ENCODE results near the gene IL1RAPL1.

The IL1RAPL1 gene

DNA sequence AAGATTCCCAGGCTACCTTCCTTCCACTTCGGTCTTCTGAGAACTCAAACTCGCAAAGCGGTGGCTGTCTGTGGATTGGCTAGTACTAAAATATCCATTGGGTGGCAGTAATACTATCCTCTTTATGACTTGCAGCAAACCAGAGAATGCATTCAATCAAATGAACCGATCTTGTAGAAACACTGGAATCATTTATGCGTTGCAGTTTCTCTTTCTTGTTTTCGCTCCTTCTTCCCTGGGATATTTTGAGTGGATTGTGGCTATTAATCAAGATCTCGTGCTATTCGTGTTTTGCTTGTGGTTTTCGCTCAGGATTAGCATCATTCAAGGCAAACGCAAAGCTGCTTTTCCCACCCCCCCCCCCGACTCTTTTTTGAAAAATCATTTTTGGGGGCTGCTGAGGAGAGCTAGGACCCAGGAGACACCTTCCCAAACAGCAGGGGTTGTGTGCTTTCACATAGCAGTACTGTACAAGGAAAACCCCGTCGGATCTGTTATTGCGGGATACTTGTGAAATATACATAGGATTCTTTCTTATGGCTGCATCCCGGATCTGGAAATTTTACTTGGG is at the start of gene IL1RAPL1:
Gene IL1RAPL1, plus strand, starts transcription at position 466 of the 571 bp plus-strand sequence.
- ATAC-seq, result peak; percentile 96
- TF ChIP-seq, protein P1, sequence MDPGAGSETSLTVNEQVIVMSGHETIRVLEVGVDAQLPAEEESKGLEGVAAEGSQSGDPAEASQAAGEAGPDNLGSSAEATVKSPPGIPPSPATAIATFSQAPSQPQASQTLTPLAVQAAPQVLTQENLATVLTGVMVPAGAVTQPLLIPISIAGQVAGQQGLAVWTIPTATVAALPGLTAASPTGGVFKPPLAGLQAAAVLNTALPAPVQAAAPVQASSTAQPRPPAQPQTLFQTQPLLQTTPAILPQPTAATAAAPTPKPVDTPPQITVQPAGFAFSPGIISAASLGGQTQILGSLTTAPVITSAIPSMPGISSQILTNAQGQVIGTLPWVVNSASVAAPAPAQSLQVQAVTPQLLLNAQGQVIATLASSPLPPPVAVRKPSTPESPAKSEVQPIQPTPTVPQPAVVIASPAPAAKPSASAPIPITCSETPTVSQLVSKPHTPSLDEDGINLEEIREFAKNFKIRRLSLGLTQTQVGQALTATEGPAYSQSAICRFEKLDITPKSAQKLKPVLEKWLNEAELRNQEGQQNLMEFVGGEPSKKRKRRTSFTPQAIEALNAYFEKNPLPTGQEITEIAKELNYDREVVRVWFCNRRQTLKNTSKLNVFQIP (CRISPR knock-in tag; IDR thresholded peaks at IDR 0.05; ENCODE audit: borderline replicate concordance, low read depth), result no peak
- TF ChIP-seq ZNF70 (CRISPR knock-in tag; IDR thresholded peaks at IDR 0.05) (no peak), CSDC2 (CRISPR knock-in tag; IDR thresholded peaks at IDR 0.05) (no peak)

DNA sequence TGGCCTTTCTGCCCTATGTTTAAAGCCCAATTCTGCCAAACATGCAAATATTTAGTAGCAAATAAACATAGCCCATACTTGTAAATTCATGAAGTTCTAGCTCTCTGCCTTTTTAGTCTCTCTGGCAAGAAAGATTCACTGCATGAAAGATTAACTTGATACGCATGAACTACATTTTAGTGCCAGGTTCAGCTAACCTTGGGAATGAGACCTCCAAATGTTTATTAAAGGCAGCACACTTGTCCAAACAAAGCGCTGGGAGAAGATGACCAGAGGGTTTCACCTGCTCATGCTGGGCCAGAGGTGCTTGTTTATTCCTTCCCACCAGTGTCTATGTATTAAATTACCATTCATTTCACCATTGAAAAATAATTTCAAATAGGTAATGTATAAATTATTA is 44.5 kb upstream of the IL1RAPL1 start:
- no peak for ATAC-seq
- TF ChIP-seq, protein P1 (CRISPR knock-in tag; IDR thresholded peaks at IDR 0.05; ENCODE audit: borderline replicate concordance, low read depth), result no peak
- TF ChIP-seq, protein P2, sequence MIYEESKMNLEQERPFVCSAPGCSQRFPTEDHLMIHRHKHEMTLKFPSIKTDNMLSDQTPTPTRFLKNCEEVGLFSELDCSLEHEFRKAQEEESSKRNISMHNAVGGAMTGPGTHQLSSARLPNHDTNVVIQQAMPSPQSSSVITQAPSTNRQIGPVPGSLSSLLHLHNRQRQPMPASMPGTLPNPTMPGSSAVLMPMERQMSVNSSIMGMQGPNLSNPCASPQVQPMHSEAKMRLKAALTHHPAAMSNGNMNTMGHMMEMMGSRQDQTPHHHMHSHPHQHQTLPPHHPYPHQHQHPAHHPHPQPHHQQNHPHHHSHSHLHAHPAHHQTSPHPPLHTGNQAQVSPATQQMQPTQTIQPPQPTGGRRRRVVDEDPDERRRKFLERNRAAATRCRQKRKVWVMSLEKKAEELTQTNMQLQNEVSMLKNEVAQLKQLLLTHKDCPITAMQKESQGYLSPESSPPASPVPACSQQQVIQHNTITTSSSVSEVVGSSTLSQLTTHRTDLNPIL (CRISPR knock-in tag; IDR thresholded peaks at IDR 0.05; ENCODE audit: low read depth), result no peak
- TF ChIP-seq SNAI2 (CRISPR knock-in tag; IDR thresholded peaks at IDR 0.05), result no peak
- no peak for TF ChIP-seq BACH2 (CRISPR knock-in tag; IDR thresholded peaks at IDR 0.05; ENCODE audit: borderline replicate concordance)
- no peak for TF ChIP-seq ZNF8 (CRISPR knock-in tag; IDR thresholded peaks at IDR 0.05)
- TF ChIP-seq ZFP30 (CRISPR knock-in tag; IDR thresholded peaks at IDR 0.05), result no peak
- TF ChIP-seq ZFP3 (CRISPR knock-in tag; IDR thresholded peaks at IDR 0.05), result no peak
- no peak for TF ChIP-seq ZNF70 (CRISPR knock-in tag; IDR thresholded peaks at IDR 0.05)
- TF ChIP-seq CSDC2 (CRISPR knock-in tag; IDR thresholded peaks at IDR 0.05), result no peak
- TF ChIP-seq ISL1 (CRISPR knock-in tag; IDR thresholded peaks at IDR 0.05), result no peak
- TF ChIP-seq OSR1 (CRISPR knock-in tag; IDR thresholded peaks at IDR 0.05), result no peak
- no peak for TF ChIP-seq ARNTL (CRISPR knock-in tag; IDR thresholded peaks at IDR 0.05; ENCODE audit: borderline replicate concordance, low read depth)
- TF ChIP-seq TOX (CRISPR knock-in tag; IDR thresholded peaks at IDR 0.05; ENCODE audit: borderline replicate concordance), result no peak
- no peak for TF ChIP-seq ESRRG (CRISPR knock-in tag; IDR thresholded peaks at IDR 0.05)
- no peak for TF ChIP-seq PPARA (CRISPR knock-in tag; IDR thresholded peaks at IDR 0.05; ENCODE audit: borderline replicate concordance)

DNA sequence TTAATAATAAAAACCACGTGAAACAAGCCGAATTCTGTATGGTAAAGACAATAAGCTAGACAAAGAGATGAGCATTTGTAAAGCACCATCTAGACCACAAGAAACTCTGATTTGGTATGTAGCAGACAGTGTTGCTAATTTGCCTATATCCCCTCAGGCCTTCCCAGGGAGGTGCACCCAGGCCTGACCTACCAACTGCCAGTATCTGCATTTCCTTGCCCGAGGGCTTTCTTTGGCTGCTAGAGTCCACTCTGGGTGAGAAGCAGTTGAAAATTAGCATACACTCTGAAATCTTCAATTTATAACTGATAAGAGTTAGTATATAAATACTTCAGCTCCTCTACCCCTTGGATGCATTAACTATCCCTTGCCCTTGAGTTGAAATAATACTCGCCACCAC is 37.4 kb upstream of the IL1RAPL1 start:
- ATAC-seq, result no peak
- TF ChIP-seq SNAI2 (CRISPR knock-in tag; IDR thresholded peaks at IDR 0.05), result no peak
- TF ChIP-seq ZFP3 (CRISPR knock-in tag; IDR thresholded peaks at IDR 0.05), result no peak
- TF ChIP-seq ZNF70 (CRISPR knock-in tag; IDR thresholded peaks at IDR 0.05), result no peak
- TF ChIP-seq, protein P1 (CRISPR knock-in tag; IDR thresholded peaks at IDR 0.05; ENCODE audit: borderline replicate concordance, low read depth), result no peak
- no peak for TF ChIP-seq BACH2 (CRISPR knock-in tag; IDR thresholded peaks at IDR 0.05; ENCODE audit: borderline replicate concordance)
- TF ChIP-seq, protein P3, sequence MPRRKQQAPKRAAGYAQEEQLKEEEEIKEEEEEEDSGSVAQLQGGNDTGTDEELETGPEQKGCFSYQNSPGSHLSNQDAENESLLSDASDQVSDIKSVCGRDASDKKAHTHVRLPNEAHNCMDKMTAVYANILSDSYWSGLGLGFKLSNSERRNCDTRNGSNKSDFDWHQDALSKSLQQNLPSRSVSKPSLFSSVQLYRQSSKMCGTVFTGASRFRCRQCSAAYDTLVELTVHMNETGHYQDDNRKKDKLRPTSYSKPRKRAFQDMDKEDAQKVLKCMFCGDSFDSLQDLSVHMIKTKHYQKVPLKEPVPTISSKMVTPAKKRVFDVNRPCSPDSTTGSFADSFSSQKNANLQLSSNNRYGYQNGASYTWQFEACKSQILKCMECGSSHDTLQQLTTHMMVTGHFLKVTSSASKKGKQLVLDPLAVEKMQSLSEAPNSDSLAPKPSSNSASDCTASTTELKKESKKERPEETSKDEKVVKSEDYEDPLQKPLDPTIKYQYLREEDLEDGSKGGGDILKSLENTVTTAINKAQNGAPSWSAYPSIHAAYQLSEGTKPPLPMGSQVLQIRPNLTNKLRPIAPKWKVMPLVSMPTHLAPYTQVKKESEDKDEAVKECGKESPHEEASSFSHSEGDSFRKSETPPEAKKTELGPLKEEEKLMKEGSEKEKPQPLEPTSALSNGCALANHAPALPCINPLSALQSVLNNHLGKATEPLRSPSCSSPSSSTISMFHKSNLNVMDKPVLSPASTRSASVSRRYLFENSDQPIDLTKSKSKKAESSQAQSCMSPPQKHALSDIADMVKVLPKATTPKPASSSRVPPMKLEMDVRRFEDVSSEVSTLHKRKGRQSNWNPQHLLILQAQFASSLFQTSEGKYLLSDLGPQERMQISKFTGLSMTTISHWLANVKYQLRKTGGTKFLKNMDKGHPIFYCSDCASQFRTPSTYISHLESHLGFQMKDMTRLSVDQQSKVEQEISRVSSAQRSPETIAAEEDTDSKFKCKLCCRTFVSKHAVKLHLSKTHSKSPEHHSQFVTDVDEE (CRISPR knock-in tag; IDR thresholded peaks at IDR 0.05), result no peak
- no peak for TF ChIP-seq CSDC2 (CRISPR knock-in tag; IDR thresholded peaks at IDR 0.05)
- no peak for TF ChIP-seq ISL1 (CRISPR knock-in tag; IDR thresholded peaks at IDR 0.05)
- no peak for TF ChIP-seq OSR1 (CRISPR knock-in tag; IDR thresholded peaks at IDR 0.05)
- TF ChIP-seq, protein P2 (CRISPR knock-in tag; IDR thresholded peaks at IDR 0.05; ENCODE audit: low read depth), result no peak
- TF ChIP-seq ZNF565 (CRISPR knock-in tag; conservative IDR thresholded peaks at IDR 0.05; ENCODE audit: low read depth), result no peak
- TF ChIP-seq TCF4 (CRISPR knock-in tag; IDR thresholded peaks at IDR 0.05; ENCODE audit: borderline replicate concordance), result no peak
- TF ChIP-seq ZC3H10 (CRISPR knock-in tag; IDR thresholded peaks at IDR 0.05), result no peak
- no peak for TF ChIP-seq PPARA (CRISPR knock-in tag; IDR thresholded peaks at IDR 0.05; ENCODE audit: borderline replicate concordance)
- no peak for TF ChIP-seq ESRRG (CRISPR knock-in tag; IDR thresholded peaks at IDR 0.05)
- no peak for TF ChIP-seq ZFP30 (CRISPR knock-in tag; IDR thresholded peaks at IDR 0.05)
- TF ChIP-seq ZNF8 (CRISPR knock-in tag; IDR thresholded peaks at IDR 0.05), result no peak
- no peak for TF ChIP-seq TOX (CRISPR knock-in tag; IDR thresholded peaks at IDR 0.05; ENCODE audit: borderline replicate concordance)

Data from SK-N-SH treated with all-trans-retinoic acid at 6 μM for 48 hours (cell line).